Epithelial cell of esophagus (primary cell): ENCODE data around the gene PREP.
A peak's percentile ranks its signal among the peaks of the same experiment; 100 is the strongest.

Experiments used
- DNase-seq: peaks from one replicate; pipeline ENCODE4 v3.0.0; 2010; ENCODE audit warnings: low read depth
- H3K4me3 ChIP-seq: 2 replicates; pipeline ENCODE4 v1.5.1; 2011; ENCODE audit warnings: mild to moderate bottlenecking, low read length, control low read depth
- CTCF ChIP-seq: IDR thresholded peaks from 2 replicates; pipeline ENCODE4 v1.5.1; 2011; ENCODE audit warnings: low read depth, mild to moderate bottlenecking, low read length, control low read depth, inconsistent platforms; ENCODE audit not compliant: insufficient read depth; ENCODE audit errors: missing control alignments

PREP gene

GRCh38 chr6:105369145-105369544 lies 33.7 kb downstream of the PREP start:
- no peak for DNase-seq
- H3K4me3 ChIP-seq: no peak overlapping the region
- no peak for TF ChIP-seq CTCF

- peak; percentile 95 for DNase-seq
- no peak for TF ChIP-seq CTCF
- no peak overlapping the region for H3K4me3 ChIP-seq
Observed at GRCh38 chr6:105364243-105364642, 38.6 kb downstream of the PREP start.

- DNase-seq: peak; percentile 39
- peak; percentile 39 for TF ChIP-seq CTCF
- H3K4me3 ChIP-seq: no peak overlapping the region
Observed at GRCh38 chr6:105363100-105363754, 39.7 kb downstream of the PREP start.

- peak; percentile 94 for DNase-seq
- no peak overlapping the region for H3K4me3 ChIP-seq
- TF ChIP-seq CTCF: no peak
Observed at GRCh38 chr6:105359419-105360370, 43.2 kb downstream of the PREP start.

- H3K4me3 ChIP-seq: no peak overlapping the region
- TF ChIP-seq CTCF: no peak
Observed at GRCh38 chr6:105357165-105357564, 45.7 kb downstream of the PREP start.

GRCh38 chr6:105352037-105352617 lies 50.8 kb downstream of the PREP start:
- H3K4me3 ChIP-seq: no peak overlapping the region
- no peak for TF ChIP-seq CTCF

More at GRCh38 chr6:105357165-105357564, 45.7 kb downstream of the PREP start:
- DNase-seq: no peak

More at GRCh38 chr6:105352037-105352617, 50.8 kb downstream of the PREP start:
- no peak for DNase-seq
